Diencephalon (tissue), 1 donor: ENCODE data around the gene PCDHA8. TPM values are rescaled to one million over a fixed set of nuclear protein-coding genes. Genes with fewer than 3 reads are reported as not detected.

Source experiments
- total RNA-seq: library from RNA; depleted of rRNA; stranded (reverse); fragments of >200 nt; gene quantifications from one replicate; pipeline ENCODE4 v1.2.3, GENCODE V29; 2014

The PCDHA8 gene
- 9.5 TPM for total RNA-seq

GRCh38 chr5:140840978-140841962 is at the start of gene PCDHA8:
TSS of gene PCDHA8 (plus strand) at chr5:140841187. CDS start at chr5:140841322, 135 bp downstream.

GRCh38 chr5:140794595-140795258 is 46.3 kb upstream of the PCDHA8 start, which contains the start of gene PCDHA2:
TSS of gene PCDHA2 (plus strand) at chr5:140794852.

GRCh38 chr5:140800816-140801493 is 40.0 kb upstream of the PCDHA8 start, which contains the start of gene PCDHA3:
TSS of gene PCDHA3 (plus strand) at chr5:140801057.

GRCh38 chr5:140806834-140807775 is 33.9 kb upstream of the PCDHA8 start, which contains the start of gene PCDHA4:
TSS of gene PCDHA4 (plus strand) at chr5:140807068.

GRCh38 chr5:140821375-140822280 is 19.4 kb upstream of the PCDHA8 start, which contains the start of gene PCDHA5:
TSS of gene PCDHA5 (plus strand) at chr5:140821613.

GRCh38 chr5:140827704-140828361 is 13.2 kb upstream of the PCDHA8 start, which contains the start of gene PCDHA6:
TSS of gene PCDHA6 (plus strand) at chr5:140827960. CDS start at chr5:140828092, 132 bp downstream.

GRCh38 chr5:140833993-140834392 is 7.0 kb upstream of the PCDHA8 start, which contains the start of gene PCDHA7:
TSS of gene PCDHA7 (plus strand) at chr5:140834269. CDS start at chr5:140834384, 115 bp downstream.

GRCh38 chr5:140848139-140849102 is 7.4 kb downstream of the PCDHA8 start, which contains the start of gene PCDHA9:
TSS of gene PCDHA9 (plus strand) at chr5:140848382. CDS start at chr5:140848496, 114 bp downstream.

GRCh38 chr5:140855772-140856674 is 15.0 kb downstream of the PCDHA8 start, which contains the start of gene PCDHA10:
TSS of gene PCDHA10 (plus strand) at chr5:140855897. CDS start at chr5:140856049, 152 bp downstream.

GRCh38 chr5:140868721-140869554 is 28.0 kb downstream of the PCDHA8 start, which contains the start of gene PCDHA11:
TSS of gene PCDHA11 (plus strand) at chr5:140868957. CDS start at chr5:140869104, 147 bp downstream.

GRCh38 chr5:140875085-140876065 is 34.4 kb downstream of the PCDHA8 start, which contains the start of gene PCDHA12:
TSS of gene PCDHA12 (plus strand) at chr5:140875308. CDS start at chr5:140875473, 165 bp downstream.

GRCh38 chr5:140881889-140882590 is 41.1 kb downstream of the PCDHA8 start, which contains the start of gene PCDHA13:
TSS of gene PCDHA13 (plus strand) at chr5:140882124. CDS start at chr5:140882269, 145 bp downstream.

